Skin of body (tissue), 2 donors: ENCODE data around the gene NUP88. TPM values are rescaled to one million over a fixed set of nuclear protein-coding genes. Genes with fewer than 3 reads are reported as not detected.
"Not testable (repeated sequence)": the region's sequence is repeated elsewhere in the genome, so short reads cannot be mapped to it uniquely, and the experiment has no call there.

Experiments used
- DNase-seq: peaks from one replicate; lab custom pipeline; 2025; lab: John Stamatoyannopoulos, UW
- total RNA-seq: library from RNA; depleted of rRNA; stranded (reverse); fragments of >200 nt; gene quantifications from one replicate; pipeline ENCODE4 v1.2.3, GENCODE V29; 2014

NUP88 gene
- 56.1 TPM for total RNA-seq

GRCh38 chr17:5419356-5419958 lies at the start of gene NUP88:
TSS of gene NUP88 (minus strand) at chr17:5419662. CDS start at chr17:5419650, 12 bp downstream.
- DNase-seq, result peak; percentile 96

- no peak for DNase-seq
Measured at GRCh38 chr17:5468075-5468473, 48.6 kb upstream of the NUP88 start.

GRCh38 chr17:5467416-5467815 lies 48.0 kb upstream of the NUP88 start:
- no peak for DNase-seq

GRCh38 chr17:5466295-5466694 lies 46.8 kb upstream of the NUP88 start:
- no peak for DNase-seq

GRCh38 chr17:5464717-5465507 lies 45.5 kb upstream of the NUP88 start:
- no peak for DNase-seq

GRCh38 chr17:5446786-5447185 lies 27.3 kb upstream of the NUP88 start:
- no peak for DNase-seq

- no peak for DNase-seq
Measured at GRCh38 chr17:5444209-5444608, 24.7 kb upstream of the NUP88 start.

GRCh38 chr17:5443728-5444127 lies 24.3 kb upstream of the NUP88 start:
- no peak for DNase-seq

- DNase-seq, result no peak
Measured at GRCh38 chr17:5439446-5439764, 19.9 kb upstream of the NUP88 start.

GRCh38 chr17:5438716-5439445 lies 19.4 kb upstream of the NUP88 start, which contains the start of gene C1QBP:
TSS of gene C1QBP (minus strand) at chr17:5439155. CDS start at chr17:5439073, 82 bp downstream.
- peak; percentile 89 for DNase-seq

- DNase-seq, result no peak
Measured at GRCh38 chr17:5437721-5438317, 18.4 kb upstream of the NUP88 start.

GRCh38 chr17:5435781-5436315 lies 16.4 kb upstream of the NUP88 start:
- DNase-seq, result not testable (repeated sequence)

- DNase-seq, result no peak
Measured at GRCh38 chr17:5434984-5435383, 15.5 kb upstream of the NUP88 start.

GRCh38 chr17:5431949-5432556 lies 12.6 kb upstream of the NUP88 start:
- DNase-seq, result no peak

- DNase-seq, result not testable (repeated sequence)
Measured at GRCh38 chr17:5431234-5431633, 11.8 kb upstream of the NUP88 start.

- no peak for DNase-seq
Measured at GRCh38 chr17:5430413-5430999, 11.0 kb upstream of the NUP88 start.

- DNase-seq, result peak; percentile 24
Measured at GRCh38 chr17:5429191-5429887, 9.9 kb upstream of the NUP88 start.

GRCh38 chr17:5425826-5426225 lies 6.4 kb upstream of the NUP88 start:
- DNase-seq, result no peak

- no peak for DNase-seq
Measured at GRCh38 chr17:5424909-5425308, 5.4 kb upstream of the NUP88 start.

- no peak for DNase-seq
Measured at GRCh38 chr17:5422505-5422904, 3.0 kb upstream of the NUP88 start.
